ENCODE measurements around the gene TIMM10B.

The TIMM10B gene

GRCh38 chr11:6485661-6486060 lies 4.4 kb downstream of the TIMM10B start:
- Histone ChIP-seq H3K27me3 (no peaks in the 10 kb centered on the region), H3K4me1 (peaks cover 0 to 21% (median 15%) of the 10 kb centered on the region in 4 donors), H3K9me3 (no peaks in the 10 kb centered on the region), H3K4me3 (no peak overlapping the region), H3K27ac (no peak overlapping the region), H3K36me3 (peaks cover 14 to 65% (median 35%) of the 10 kb centered on the region in 3 donors)
- intact Hi-C loops (cut with DNase I; ENCODE audit: low total_unique reads) = no loop called here
- TF ChIP-seq CTCF (IDR thresholded peaks at IDR 0.05) = no peak
- no peak for DNase-seq

- no peak for TF ChIP-seq CTCF (IDR thresholded peaks at IDR 0.05)
- Histone ChIP-seq H3K36me3 (peaks cover 14 to 68% (median 37%) of the 10 kb centered on the region in 3 donors), H3K9me3 (no peaks in the 10 kb centered on the region), H3K27me3 (no peaks in the 10 kb centered on the region), H3K27ac (no peak overlapping the region), H3K4me1 (peaks cover 0 to 19% (median 12%) of the 10 kb centered on the region in 4 donors), H3K4me3 (no peak overlapping the region)
- intact Hi-C loops (cut with DNase I; ENCODE audit: low total_unique reads) = no loop called here
- DNase-seq = no peak
Observed at GRCh38 chr11:6486256-6486655, 5.0 kb downstream of the TIMM10B start.

- H3K27ac ChIP-seq = no peak overlapping the region
- DNase-seq = no peak
- H3K9me3 ChIP-seq = no peaks in the 10 kb centered on the region
- peaks cover 0 to 16% (median 9%) of the 10 kb centered on the region in 4 donors for H3K4me1 ChIP-seq
- H3K27me3 ChIP-seq = no peaks in the 10 kb centered on the region
- H3K4me3 ChIP-seq = no peak overlapping the region
- intact Hi-C loops (cut with DNase I; ENCODE audit: low total_unique reads) = no loop called here
- TF ChIP-seq CTCF (IDR thresholded peaks at IDR 0.05) = no peak
- peaks cover 14 to 75% (median 38%) of the 10 kb centered on the region in 3 donors for H3K36me3 ChIP-seq
Observed at GRCh38 chr11:6486938-6487337, 5.6 kb downstream of the TIMM10B start.

GRCh38 chr11:6488342-6488741 lies 7.0 kb downstream of the TIMM10B start:
- DNase-seq = no peak
- TF ChIP-seq CTCF (IDR thresholded peaks at IDR 0.05) = no peak
- peaks cover 13 to 73% (median 33%) of the 10 kb centered on the region in 3 donors for H3K36me3 ChIP-seq
- no peak overlapping the region for H3K4me3 ChIP-seq
- H3K27me3 ChIP-seq = no peaks in the 10 kb centered on the region
- no peaks in the 10 kb centered on the region for H3K9me3 ChIP-seq
- H3K27ac ChIP-seq = no peak overlapping the region
- H3K4me1 ChIP-seq = peaks cover 0 to 2% (median 0%) of the 10 kb centered on the region in 4 donors
- intact Hi-C loops (cut with DNase I; ENCODE audit: low total_unique reads) = no loop called here

- Histone ChIP-seq H3K27me3 (no peaks in the 10 kb centered on the region), H3K36me3 (peaks cover 10 to 69% (median 32%) of the 10 kb centered on the region in 3 donors), H3K9me3 (no peaks in the 10 kb centered on the region), H3K4me1 (no peaks in the 10 kb centered on the region), H3K4me3 (no peak overlapping the region), H3K27ac (no peak overlapping the region)
- DNase-seq = no peak
- intact Hi-C loops (cut with DNase I; ENCODE audit: low total_unique reads) = no loop called here
- no peak for TF ChIP-seq CTCF (IDR thresholded peaks at IDR 0.05)
Observed at GRCh38 chr11:6488821-6489220, 7.5 kb downstream of the TIMM10B start.

- DNase-seq = no peak
- Histone ChIP-seq H3K4me1 (no peaks in the 10 kb centered on the region), H3K27me3 (no peaks in the 10 kb centered on the region), H3K27ac (no peak overlapping the region), H3K4me3 (no peak overlapping the region), H3K9me3 (no peaks in the 10 kb centered on the region), H3K36me3 (peaks cover 10 to 64% (median 37%) of the 10 kb centered on the region in 3 donors)
- intact Hi-C loops (cut with DNase I; ENCODE audit: low total_unique reads) = no loop called here
- no peak for TF ChIP-seq CTCF (IDR thresholded peaks at IDR 0.05)
Observed at GRCh38 chr11:6489306-6489705, 8.0 kb downstream of the TIMM10B start.
